Measurements from ENCODE around the gene PCGF2.
"Not testable (repeated sequence)": the region's sequence is repeated elsewhere in the genome, so short reads cannot be mapped to it uniquely, and the experiment has no call there.

PCGF2 gene

GRCh38 chr17:38748149-38748891, at the start of gene PCGF2:
Gene PCGF2, minus strand, starts transcription at chr17:38748336. Its CDS starts 7,934 bp downstream, at chr17:38740402.
- peak; percentile 91 for DNase-seq

- DNase-seq = no peak
Observed at GRCh38 chr17:38797828-38798227, 49.7 kb upstream of the PCGF2 start.

GRCh38 chr17:38797158-38797490, 49.0 kb upstream of the PCGF2 start:
- no peak for DNase-seq

GRCh38 chr17:38796451-38797157, 48.5 kb upstream of the PCGF2 start:
- DNase-seq = no peak

GRCh38 chr17:38794221-38794620, 46.1 kb upstream of the PCGF2 start:
- no peak for DNase-seq

- no peak for DNase-seq
Observed at GRCh38 chr17:38791162-38791561, 43.0 kb upstream of the PCGF2 start.

- DNase-seq = not testable (repeated sequence)
Observed at GRCh38 chr17:38790148-38790707, 42.1 kb upstream of the PCGF2 start.

- peak; percentile 46 for DNase-seq
Observed at GRCh38 chr17:38789185-38789584, 41.0 kb upstream of the PCGF2 start.

GRCh38 chr17:38787999-38788398, 39.9 kb upstream of the PCGF2 start:
- not testable (repeated sequence) for DNase-seq

GRCh38 chr17:38786372-38786771, 38.2 kb upstream of the PCGF2 start:
- DNase-seq = no peak

- no peak for DNase-seq
Observed at GRCh38 chr17:38783227-38783626, 35.1 kb upstream of the PCGF2 start.

- DNase-seq = no peak
Observed at GRCh38 chr17:38779965-38780752, 32.0 kb upstream of the PCGF2 start.

GRCh38 chr17:38777641-38778250, 29.6 kb upstream of the PCGF2 start:
- DNase-seq = no peak

- no peak for DNase-seq
Observed at GRCh38 chr17:38773258-38773657, 25.1 kb upstream of the PCGF2 start.

GRCh38 chr17:38768417-38768816, 20.3 kb upstream of the PCGF2 start:
- no peak for DNase-seq

GRCh38 chr17:38766341-38766740, 18.2 kb upstream of the PCGF2 start:
- no peak for DNase-seq

GRCh38 chr17:38762231-38762630, 14.1 kb upstream of the PCGF2 start:
- DNase-seq = no peak

- no peak for DNase-seq
Observed at GRCh38 chr17:38761612-38762011, 13.5 kb upstream of the PCGF2 start.

GRCh38 chr17:38753071-38753506, 5.0 kb upstream of the PCGF2 start:
- no peak for DNase-seq

GRCh38 chr17:38752308-38753070, 4.4 kb upstream of the PCGF2 start, which contains the start of gene PSMB3:
Gene PSMB3, plus strand, starts transcription at chr17:38752741. Its CDS starts 86 bp downstream, at chr17:38752827.
- peak; percentile 100 for DNase-seq

- peak; percentile 91 for DNase-seq
Observed at GRCh38 chr17:38751808-38752307, 3.7 kb upstream of the PCGF2 start.
